Jurkat, Clone E6-1 (cell line): Measurements from ENCODE around the gene MECP2.

Experiments used
- DNase-seq: peaks from one replicate; pipeline ENCODE4 v3.0.0-alpha.2; 2011; ENCODE audit warnings: low read depth, low spot score
- H3K4me3 ChIP-seq: 2 replicates; pipeline ENCODE4 v1.5.1; 2011; ENCODE audit warnings: mild to moderate bottlenecking, low read length, control low read depth, moderate library complexity

MECP2 gene

GRCh38 chrX:154072192-154072591 lies 25.3 kb downstream of the MECP2 start:
- no peak for DNase-seq
- H3K4me3 ChIP-seq, result no peak overlapping the region

GRCh38 chrX:154068560-154068959 lies 29.0 kb downstream of the MECP2 start:
- H3K4me3 ChIP-seq, result no peak overlapping the region
- no peak for DNase-seq

GRCh38 chrX:154064637-154065435 lies 32.7 kb downstream of the MECP2 start:
- DNase-seq, result no peak
- no peak overlapping the region for H3K4me3 ChIP-seq

DNA sequence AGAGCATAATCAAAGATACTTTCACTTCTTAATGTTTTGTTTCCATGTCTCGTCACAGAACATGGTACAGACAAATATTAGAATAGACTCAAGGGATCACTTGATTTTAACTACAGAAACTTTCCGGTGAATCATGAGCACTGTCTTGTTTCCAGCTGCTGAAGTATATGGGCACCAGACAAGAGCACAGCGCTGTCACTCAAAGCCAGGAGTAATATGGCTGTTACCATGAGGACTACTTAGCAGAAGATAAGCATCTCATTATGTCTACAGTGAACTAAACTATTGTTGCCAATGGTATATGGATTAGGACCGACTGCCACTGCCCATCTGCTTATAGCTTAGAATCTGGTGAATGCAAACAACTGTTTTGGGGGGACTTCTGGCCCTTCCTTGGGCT lies 34.3 kb downstream of the MECP2 start:
- no peak overlapping the region for H3K4me3 ChIP-seq
- no peak for DNase-seq

- DNase-seq, result no peak
- no peak overlapping the region for H3K4me3 ChIP-seq
These were observed 35.7 kb downstream of the MECP2 start for GRCh38 chrX:154061801-154062200.

GRCh38 chrX:154059729-154060245 lies 37.7 kb downstream of the MECP2 start:
- no peak overlapping the region for H3K4me3 ChIP-seq
- DNase-seq, result no peak

DNA sequence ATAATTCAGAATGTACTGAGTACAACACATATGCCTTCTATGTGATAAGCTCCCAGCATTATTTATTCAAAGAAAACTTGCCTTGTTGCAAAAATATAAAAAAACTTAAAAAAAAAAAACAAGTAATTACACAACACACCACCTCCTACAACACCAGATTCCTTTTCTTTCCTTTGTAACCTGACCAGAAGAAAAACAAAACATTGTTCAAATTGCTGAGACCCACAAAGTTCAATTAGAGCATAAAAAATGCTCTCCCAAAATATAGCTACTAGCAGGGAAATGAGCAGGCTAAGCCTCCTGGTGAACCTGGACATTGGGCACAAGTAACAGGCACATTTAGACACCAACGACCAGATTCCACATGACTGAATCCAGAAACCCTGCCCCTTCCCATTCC lies 38.3 kb downstream of the MECP2 start:
- H3K4me3 ChIP-seq, result no peak overlapping the region
- no peak for DNase-seq

DNA sequence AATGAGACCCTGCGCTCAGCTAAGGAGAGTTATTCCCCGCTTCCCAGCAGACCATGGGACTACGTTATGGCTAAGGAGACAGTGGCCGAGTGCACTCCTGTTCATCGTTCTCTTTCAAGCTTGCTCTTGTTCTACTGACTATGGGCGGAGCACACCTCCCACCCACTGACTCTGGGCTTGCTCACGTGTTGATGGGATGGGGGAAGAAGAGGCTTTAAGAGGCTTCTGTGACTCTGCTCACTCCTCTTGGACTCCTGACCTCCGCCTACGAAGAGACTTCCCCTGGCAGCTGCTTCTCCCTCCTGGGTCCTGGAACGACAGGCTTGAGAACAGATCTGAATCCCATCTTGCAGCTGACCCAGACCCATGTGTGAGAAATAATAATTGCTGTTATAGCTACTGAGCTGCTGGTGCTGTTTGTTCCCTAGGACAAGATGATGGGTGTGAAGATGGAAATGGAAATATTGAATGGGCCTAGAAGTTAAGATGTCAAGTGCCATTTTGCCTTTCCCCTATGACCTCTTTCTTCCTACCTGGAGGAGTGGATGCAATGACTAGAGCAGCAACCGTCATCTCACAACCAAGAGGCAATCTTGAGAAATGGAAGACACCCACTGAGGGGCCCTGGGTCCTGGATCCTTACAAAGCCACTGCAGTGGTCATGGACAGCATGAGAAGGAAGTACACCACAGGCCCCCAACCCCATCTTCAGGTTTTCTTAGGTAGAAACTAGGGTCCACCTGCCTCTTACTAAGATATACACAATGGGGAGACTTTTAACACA lies 39.1 kb downstream of the MECP2 start:
- DNase-seq, result no peak

GRCh38 chrX:154057791-154058190 lies 39.7 kb downstream of the MECP2 start:
- no peak overlapping the region for H3K4me3 ChIP-seq
- no peak for DNase-seq

More for the DNA sequence above, 39.1 kb downstream of the MECP2 start:
- H3K4me3 ChIP-seq, result no peak overlapping the region

- no peak overlapping the region; the same call in 1 of the 2 replicates for H3K4me3 ChIP-seq
- DNase-seq, result peak; percentile 44
These were observed 40.7 kb downstream of the MECP2 start for GRCh38 chrX:154056770-154057241.

DNA sequence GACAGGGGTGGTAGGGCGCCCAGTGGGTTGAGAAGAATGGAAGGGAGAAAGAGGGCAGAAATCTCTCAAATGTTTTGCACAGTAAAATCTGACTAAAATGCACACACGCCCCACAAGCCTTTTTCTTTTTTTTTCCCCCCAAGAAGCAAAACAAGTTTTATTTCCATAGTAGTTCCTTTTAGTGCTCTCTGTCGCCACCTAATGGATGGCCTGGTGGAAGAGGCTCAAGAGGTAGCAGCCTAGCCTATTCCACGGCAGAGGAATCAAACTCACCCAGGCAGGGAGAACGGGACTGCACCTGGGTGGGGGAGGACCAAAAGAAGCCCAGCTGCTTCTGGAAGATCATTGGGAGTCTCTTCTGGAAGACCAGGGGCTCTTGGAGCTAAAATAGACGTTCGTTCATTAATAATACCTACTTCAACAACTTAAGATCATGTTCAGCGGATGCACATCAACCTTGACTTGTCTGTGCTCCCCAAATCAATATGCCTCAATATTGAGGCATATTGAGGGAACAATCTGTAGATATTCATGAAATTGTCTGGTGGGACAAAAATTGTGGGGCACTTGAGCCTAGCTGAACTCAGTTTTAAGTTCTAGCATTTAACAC lies 46.2 kb downstream of the MECP2 start:
- H3K4me3 ChIP-seq, result no peak overlapping the region
- DNase-seq, result peak; percentile 37

- no peak for DNase-seq
These were observed 47.4 kb downstream of the MECP2 start for GRCh38 chrX:154050113-154050495.

GRCh38 chrX:154049209-154050112 lies 48.1 kb downstream of the MECP2 start:
- no peak for DNase-seq
- H3K4me3 ChIP-seq, result no peak overlapping the region

More at GRCh38 chrX:154050113-154050495, 47.4 kb downstream of the MECP2 start:
- no peak overlapping the region for H3K4me3 ChIP-seq

DNA sequence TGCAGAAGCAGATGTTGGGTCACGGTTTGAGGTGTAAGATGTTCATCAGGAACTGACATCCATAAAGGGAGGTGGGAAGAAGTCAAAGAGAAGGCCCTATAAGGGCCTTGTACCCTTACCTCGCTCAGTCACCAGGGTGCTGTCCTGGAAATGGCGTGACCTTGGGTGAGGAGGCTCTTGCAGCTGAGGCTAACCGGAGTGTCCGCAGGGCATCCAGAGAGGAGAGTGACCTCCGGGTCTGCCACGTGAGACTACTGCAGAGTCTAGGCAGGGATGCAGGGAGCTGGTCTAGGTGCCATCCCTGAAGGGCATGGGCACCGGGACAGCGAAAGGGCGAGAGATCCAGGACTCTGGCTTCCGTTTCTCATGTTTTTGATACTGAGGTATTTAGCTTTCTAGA lies 49.1 kb downstream of the MECP2 start:
- H3K4me3 ChIP-seq, result no peak overlapping the region
- no peak for DNase-seq

DNA sequence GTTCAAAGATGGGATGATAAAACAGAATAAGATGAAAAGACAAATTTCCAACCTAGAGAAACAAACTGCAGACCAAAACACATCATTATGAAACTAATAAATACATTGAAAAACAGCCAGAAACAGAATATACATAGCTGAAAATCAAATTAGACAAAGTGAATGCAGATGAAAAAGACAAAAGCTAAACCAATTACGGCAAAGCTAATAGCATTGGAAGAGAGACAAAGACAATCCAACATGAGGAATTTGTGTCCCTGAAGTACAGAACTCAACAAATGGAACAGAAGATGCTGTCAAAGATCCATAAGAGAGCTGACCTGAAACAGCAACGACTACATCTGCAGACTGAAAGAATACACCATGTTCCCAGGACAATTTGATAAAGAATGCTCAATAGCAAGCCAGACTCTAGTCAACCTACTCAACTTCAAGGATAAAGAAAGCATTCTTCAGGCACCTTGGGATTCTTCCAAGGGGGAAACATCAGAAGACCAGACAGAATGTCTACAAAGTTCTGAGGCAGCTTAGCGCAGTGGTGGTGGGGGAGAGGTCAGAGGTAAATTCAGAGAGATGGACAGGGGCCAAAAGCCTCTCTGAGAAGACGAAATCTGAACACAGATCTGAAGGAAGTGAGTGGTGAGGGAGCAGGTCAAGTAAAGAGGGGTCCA lies 50.4 kb downstream of the MECP2 start:
- DNase-seq, result no peak
- no peak overlapping the region for H3K4me3 ChIP-seq

- no peak for DNase-seq
- no peak overlapping the region for H3K4me3 ChIP-seq
These were observed 51.3 kb downstream of the MECP2 start for GRCh38 chrX:154046031-154046781.

GRCh38 chrX:154044091-154044490 lies 53.4 kb downstream of the MECP2 start:
- no peak overlapping the region for H3K4me3 ChIP-seq
- DNase-seq, result no peak
